ENCODE results near the gene ITPRIP. TPM values are rescaled to one million over a fixed set of nuclear protein-coding genes. Genes with fewer than 3 reads are reported as not detected.

ITPRIP gene
- total RNA-seq, 2 experiments from 2014 or later = 15.6 to 16.6 TPM

GRCh38 chr10:104330168-104331110 lies 7.8 kb downstream of the ITPRIP start:
- Mint-ChIP-seq H3K4me3 (peak overlapping the region; percentile 60), H3K27ac (peak overlapping the region; percentile 91), H3K36me3 (peaks cover 8% of the 10 kb centered on the region), H3K27me3 (no peaks in the 10 kb centered on the region), H3K9me3 (no peaks in the 10 kb centered on the region), H3K4me1 (ENCODE audit: low read depth) (peaks cover 95% of the 10 kb centered on the region)
- POLR2A ChIA-PET = interaction anchor here (0.7 to 2.3 kb wide), 5 partner anchors 8 to 62 kb away, joined by 3 to 22 read pairs (median 3); partner anchors contain the start of genes GSTO2 and ITPRIP
- peak; percentile 7 for DNase-seq
- intact Hi-C loops (cut with micrococcal nuclease) = no loop called here
- CTCF ChIA-PET = interaction anchor here (0.7 to 4.7 kb wide), 8 partner anchors 8 to 39 kb away, joined by 3 to 24 read pairs (median 6); partner anchors contain the start of genes CFAP58 and ITPRIP

DNA sequence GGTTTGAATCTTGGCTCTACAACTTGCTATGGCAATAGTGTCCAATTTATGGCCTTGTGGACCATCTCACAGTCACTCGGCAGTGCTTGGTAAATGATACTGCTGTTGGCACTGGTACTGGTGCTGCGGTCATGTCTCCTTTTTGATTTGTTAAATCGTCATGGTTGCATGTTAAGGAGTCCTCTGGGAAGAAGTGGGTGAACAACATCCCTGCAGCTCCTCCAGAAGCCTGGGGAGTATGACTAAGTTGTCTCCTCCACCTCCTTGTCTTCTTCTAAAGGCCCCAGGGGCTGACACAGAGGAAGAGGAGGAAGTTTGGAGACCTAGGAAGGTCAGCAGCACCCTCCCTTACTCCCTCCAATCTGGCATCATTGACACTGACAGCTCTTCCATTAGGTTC lies 8.5 kb downstream of the ITPRIP start:
- peak overlapping the region; percentile 60 for H3K4me3 Mint-ChIP-seq

DNA sequence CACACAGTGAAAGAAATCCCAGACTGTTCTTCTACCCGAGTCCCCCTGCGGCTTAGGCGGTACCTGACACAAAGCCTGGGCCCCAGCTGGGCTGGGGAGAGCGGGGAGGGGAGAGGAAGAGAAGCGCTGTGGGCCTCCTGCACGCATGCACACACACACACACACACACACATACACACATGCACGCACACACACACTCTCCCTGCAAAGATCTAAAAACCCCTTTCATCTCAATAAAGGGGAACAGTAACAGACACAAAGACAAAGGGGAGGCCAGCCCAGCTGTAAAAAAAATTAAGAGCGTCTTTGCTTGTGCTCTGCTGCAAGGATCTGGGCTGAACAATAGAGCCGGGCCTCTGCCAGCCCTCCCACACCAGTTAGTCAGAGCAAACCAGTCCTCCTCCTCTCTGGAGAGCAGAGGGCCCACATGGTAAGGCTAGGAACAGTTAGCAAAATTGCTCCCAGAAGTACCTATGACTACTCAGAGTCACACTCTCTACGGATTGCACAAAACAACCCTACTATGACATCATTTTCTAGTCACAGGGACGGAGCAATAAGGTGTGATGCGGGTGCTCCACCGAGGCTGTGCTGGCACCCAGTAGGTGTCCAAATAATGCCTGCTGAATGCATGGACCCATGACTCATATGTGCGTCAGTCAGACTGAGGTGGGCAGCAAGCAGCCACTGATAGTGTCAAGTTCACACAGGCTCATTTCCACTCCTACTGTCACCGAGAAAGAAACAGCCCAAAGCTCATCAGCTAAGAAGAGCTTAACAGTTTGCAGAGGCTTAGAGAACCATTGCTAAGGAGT lies 9.2 kb downstream of the ITPRIP start:
- CTCF ChIA-PET = interaction anchor here (0.7 to 4.7 kb wide), 9 partner anchors 9 to 55 kb away, joined by 3 to 24 read pairs (median 6); partner anchors contain the start of genes CFAP58 and ITPRIP
- POLR2A ChIA-PET = interaction anchor here (1.3 to 2.3 kb wide), 3 partner anchors 10 to 37 kb away, joined by 3 to 22 read pairs (median 3); partner anchors contain the start of gene ITPRIP
- Mint-ChIP-seq H3K4me1 (ENCODE audit: low read depth) (peaks cover 96% of the 10 kb centered on the region), H3K9me3 (no peaks in the 10 kb centered on the region), H3K27ac (peak overlapping the region; percentile 91), H3K36me3 (peaks cover 7% of the 10 kb centered on the region), H3K4me3 (peak overlapping the region; percentile 60), H3K27me3 (no peaks in the 10 kb centered on the region)
- DNase-seq = peak; percentile 92
- intact Hi-C loops (cut with micrococcal nuclease) = loop anchor here (1.0 to 2.0 kb wide), 5 partner anchors 9 to 208 kb away; partner anchors contain the start of genes GSTO2 and ITPRIP

More for the DNA sequence above, 8.5 kb downstream of the ITPRIP start:
- Mint-ChIP-seq H3K27ac (peak overlapping the region; percentile 91), H3K36me3 (peaks cover 7% of the 10 kb centered on the region), H3K27me3 (no peaks in the 10 kb centered on the region), H3K4me1 (ENCODE audit: low read depth) (peaks cover 95% of the 10 kb centered on the region), H3K9me3 (no peaks in the 10 kb centered on the region)
- POLR2A ChIA-PET = interaction anchor here (1.0 to 2.3 kb wide), 4 partner anchors 9 to 61 kb away, joined by 3 to 22 read pairs (median 3); partner anchors contain the start of genes GSTO2 and ITPRIP
- no peak for DNase-seq
- CTCF ChIA-PET = interaction anchor here (0.7 to 4.7 kb wide), 8 partner anchors 9 to 55 kb away, joined by 3 to 24 read pairs (median 6); partner anchors contain the start of genes CFAP58 and ITPRIP
- intact Hi-C loops (cut with micrococcal nuclease) = loop anchor here (1.0 to 2.0 kb wide), 5 partner anchors 9 to 209 kb away; partner anchors contain the start of genes GSTO2 and ITPRIP

GRCh38 chr10:104328646-104328895 lies 9.7 kb downstream of the ITPRIP start:
- ChIA-PET POLR2A (interaction anchor here (2.3 kb wide), 1 partner anchor 10 kb away, joined by 22 read pairs; the partner anchor contains the start of gene ITPRIP), CTCF (interaction anchor here (1.0 to 4.7 kb wide), 5 partner anchors 10 to 39 kb away, joined by 3 to 24 read pairs (median 10); partner anchors contain the start of gene ITPRIP)
- intact Hi-C loops (cut with micrococcal nuclease) = loop anchor here (2.0 kb wide), 1 partner anchor 208 kb away; no protein-coding TSS in a partner anchor
- H3K9me3 Mint-ChIP-seq = no peaks in the 10 kb centered on the region
- peaks cover 96% of the 10 kb centered on the region for H3K4me1 Mint-ChIP-seq (ENCODE audit: low read depth)
- DNase-seq = no peak
- no peaks in the 10 kb centered on the region for H3K27me3 Mint-ChIP-seq
- peaks cover 10% of the 10 kb centered on the region for H3K36me3 Mint-ChIP-seq
- peak overlapping the region; percentile 60 for H3K4me3 Mint-ChIP-seq
- peak overlapping the region; percentile 91 for H3K27ac Mint-ChIP-seq

- POLR2A ChIA-PET = interaction anchor here (1.0 to 2.3 kb wide), 3 partner anchors 8 to 11 kb away, joined by 3 to 22 read pairs (median 4); partner anchors contain the start of gene ITPRIP
- H3K27me3 Mint-ChIP-seq = no peaks in the 10 kb centered on the region
- H3K4me3 Mint-ChIP-seq = peak overlapping the region; percentile 60
- H3K36me3 Mint-ChIP-seq = peaks cover 10% of the 10 kb centered on the region
- H3K4me1 Mint-ChIP-seq (ENCODE audit: low read depth) = peaks cover 96% of the 10 kb centered on the region
- peak overlapping the region; percentile 91 for H3K27ac Mint-ChIP-seq
- no peaks in the 10 kb centered on the region for H3K9me3 Mint-ChIP-seq
- peak; percentile 37 for DNase-seq
- intact Hi-C loops (cut with micrococcal nuclease) = loop anchor here (2.0 kb wide), 1 partner anchor 207 kb away; no protein-coding TSS in a partner anchor
- CTCF ChIA-PET = interaction anchor here (1.1 to 4.7 kb wide), 5 partner anchors 22 to 53 kb away, joined by 3 to 24 read pairs (median 6); no protein-coding TSS in a partner anchor
Measured at GRCh38 chr10:104327745-104328645, 10.3 kb downstream of the ITPRIP start.

GRCh38 chr10:104326991-104327610 lies 11.2 kb downstream of the ITPRIP start:
- intact Hi-C loops (cut with micrococcal nuclease) = no loop called here
- H3K4me3 Mint-ChIP-seq = no peak overlapping the region
- H3K4me1 Mint-ChIP-seq (ENCODE audit: low read depth) = peaks cover 98% of the 10 kb centered on the region
- CTCF ChIA-PET = interaction anchor here (1.1 to 4.7 kb wide), 4 partner anchors 21 to 52 kb away, joined by 3 to 23 read pairs (median 6); no protein-coding TSS in a partner anchor
- H3K36me3 Mint-ChIP-seq = peaks cover 10% of the 10 kb centered on the region
- H3K27me3 Mint-ChIP-seq = no peaks in the 10 kb centered on the region
- peak overlapping the region; percentile 40 for H3K27ac Mint-ChIP-seq
- no peaks in the 10 kb centered on the region for H3K9me3 Mint-ChIP-seq
- no peak for DNase-seq
- POLR2A ChIA-PET = interaction anchor here (1.0 to 1.4 kb wide), 2 partner anchors 9 to 11 kb away, joined by 3 to 4 read pairs; partner anchors contain the start of gene ITPRIP

GRCh38 chr10:104325436-104326435 lies 12.5 kb downstream of the ITPRIP start:
- Mint-ChIP-seq H3K27ac (peak overlapping the region; percentile 76), H3K4me3 (peak overlapping the region; percentile 25), H3K27me3 (no peaks in the 10 kb centered on the region), H3K4me1 (ENCODE audit: low read depth) (peaks cover 97% of the 10 kb centered on the region), H3K9me3 (no peaks in the 10 kb centered on the region), H3K36me3 (peaks cover 10% of the 10 kb centered on the region)
- ChIA-PET POLR2A (interaction anchor here (0.6 kb wide), 1 partner anchor 1152 kb away, joined by 3 read pairs; no protein-coding TSS in a partner anchor), CTCF (interaction anchor here (2.1 kb wide), 1 partner anchor 33 kb away, joined by 6 read pairs; no protein-coding TSS in a partner anchor)
- intact Hi-C loops (cut with micrococcal nuclease) = loop anchor here (2.0 kb wide), 1 partner anchor 13 kb away; the partner anchor contains the start of gene ITPRIP
- no peak for DNase-seq

- H3K27me3 Mint-ChIP-seq = no peaks in the 10 kb centered on the region
- peak overlapping the region; percentile 62 for H3K27ac Mint-ChIP-seq
- peaks cover 10% of the 10 kb centered on the region for H3K36me3 Mint-ChIP-seq
- ChIA-PET POLR2A (interaction anchor here (0.6 kb wide), 1 partner anchor 1153 kb away, joined by 3 read pairs; no protein-coding TSS in a partner anchor), CTCF (interaction anchor here (0.7 to 0.8 kb wide), 2 partner anchors 19 to 26 kb away, joined by 3 read pairs; no protein-coding TSS in a partner anchor)
- no peaks in the 10 kb centered on the region for H3K9me3 Mint-ChIP-seq
- peaks cover 95% of the 10 kb centered on the region for H3K4me1 Mint-ChIP-seq (ENCODE audit: low read depth)
- no peak overlapping the region for H3K4me3 Mint-ChIP-seq
- intact Hi-C loops (cut with micrococcal nuclease) = loop anchor here (2.0 kb wide), 1 partner anchor 14 kb away; the partner anchor contains the start of gene ITPRIP
- DNase-seq = no peak
Measured at GRCh38 chr10:104324931-104325330, 13.3 kb downstream of the ITPRIP start.

GRCh38 chr10:104324221-104324686 lies 14.0 kb downstream of the ITPRIP start:
- Mint-ChIP-seq H3K27ac (peak overlapping the region; percentile 67), H3K36me3 (peaks cover 13% of the 10 kb centered on the region), H3K27me3 (no peaks in the 10 kb centered on the region), H3K4me3 (peak overlapping the region; percentile 4), H3K4me1 (ENCODE audit: low read depth) (peaks cover 94% of the 10 kb centered on the region), H3K9me3 (no peaks in the 10 kb centered on the region)
- ChIA-PET CTCF (interaction anchor here (0.7 to 4.0 kb wide), 4 partner anchors 14 to 27 kb away, joined by 3 to 39 read pairs (median 3); partner anchors contain the start of gene ITPRIP), POLR2A (interaction anchor here (0.8 kb wide), 1 partner anchor 14 kb away, joined by 3 read pairs; the partner anchor contains the start of gene ITPRIP)
- intact Hi-C loops (cut with micrococcal nuclease) = loop anchor here (2.0 kb wide), 1 partner anchor 15 kb away; the partner anchor contains the start of gene ITPRIP
- DNase-seq = peak; percentile 28
